Esophagus muscularis mucosa (tissue), 4 donors: ENCODE results near the gene SCUBE2. TPM values are rescaled to one million over a fixed set of nuclear protein-coding genes. Genes with fewer than 3 reads are reported as not detected.

Experiments
- DNase-seq: peaks from one replicate; pipeline ENCODE4 v3.0.0-alpha.2; 2017; ENCODE audit errors: extremely low spot score
- H3K27ac ChIP-seq, 4 donors: fragments of 200-600 bp; sonication (generic); replicated peaks in 1 of 4; 1 replicate in 3 of 4; 2 replicates in 1 of 4; pipeline ENCODE4 v1.5.1; 2016 to 2019; ENCODE audit warnings: mild to moderate bottlenecking in 1 of 4
- H3K27me3 ChIP-seq, 4 donors: fragments of 200-600 bp; sonication (generic); one replicate each; pipeline versions ENCODE4 v1.5.1 to v1.6.0; 2016 to 2019
- H3K36me3 ChIP-seq, 4 donors: fragments of 200-600 bp; sonication (generic); one replicate each; pipeline ENCODE4 v1.5.1; 2016 to 2019
- H3K4me1 ChIP-seq, 4 donors: fragments of 200-600 bp; sonication (generic); one replicate each; pipeline ENCODE4 v1.5.1; 2016 to 2019
- H3K4me3 ChIP-seq, 4 donors: fragments of 200-600 bp; sonication (generic); 1 replicate in 2 of 4; 2 replicates in 2 of 4; pipeline ENCODE4 v1.5.1; 2016 to 2019; ENCODE audit warnings: mild to moderate bottlenecking in 4 of 4, moderate library complexity in 1 of 4
- H3K9me3 ChIP-seq, 4 donors: fragments of 200-600 bp; sonication (generic); 1 replicate in 3 of 4; 2 replicates in 1 of 4; pipeline ENCODE4 v1.5.1; 2016 to 2019
- CTCF ChIP-seq, 3 experiments: fragments of 200-600 bp in 2 of 3; fragments of 450-650 bp in 1 of 3; sonication (generic) in 2 of 3; IDR thresholded peaks; one replicate each; pipeline ENCODE4 v1.5.1; 2017 to 2019; ENCODE audit warnings: antibody characterized with exemption in 3 of 3, mild to moderate bottlenecking in 2 of 3, moderate library complexity in 1 of 3
- EP300 ChIP-seq: sonication (generic); formaldehyde crosslinking; IDR thresholded peaks from one replicate; pipeline ENCODE4 v1.6.1; 2017; ENCODE audit warnings: antibody characterized with exemption
- POLR2A ChIP-seq: fragments of 450-650 bp; IDR thresholded peaks from one replicate; pipeline ENCODE4 v1.6.1; 2017; ENCODE audit warnings: antibody characterized with exemption, moderate library complexity, mild to moderate bottlenecking, low read depth
- POLR2AphosphoS5 ChIP-seq, 2 donors: sonication (generic); formaldehyde crosslinking; IDR thresholded peaks; one replicate each; pipeline ENCODE4 v1.6.1; 2017; ENCODE audit warnings: antibody characterized with exemption in 2 of 2
- WGBS: methylation state at CpG from one replicate; pipeline ENCODE4 v1.1.5; 2018; 5-methylcytosine and 5-hydroxymethylcytosine counted together
- intact Hi-C: fragments of 100-400 bp; cut with DNase I; formaldehyde crosslinking; loops from one replicate; pipeline ENCODE4 v1.15.1; 2023
- total RNA-seq, 4 donors: library from RNA; depleted of rRNA; stranded (reverse); fragments of >200 nt; gene quantifications; one replicate each; pipeline versions ENCODE4 v1.1.0 to v1.2.1, GENCODE V29; 2016

Gene SCUBE2
- total RNA-seq, 4 donors from 2014 or later: 1.7 to 11.5 (median 8.2) TPM

DNA sequence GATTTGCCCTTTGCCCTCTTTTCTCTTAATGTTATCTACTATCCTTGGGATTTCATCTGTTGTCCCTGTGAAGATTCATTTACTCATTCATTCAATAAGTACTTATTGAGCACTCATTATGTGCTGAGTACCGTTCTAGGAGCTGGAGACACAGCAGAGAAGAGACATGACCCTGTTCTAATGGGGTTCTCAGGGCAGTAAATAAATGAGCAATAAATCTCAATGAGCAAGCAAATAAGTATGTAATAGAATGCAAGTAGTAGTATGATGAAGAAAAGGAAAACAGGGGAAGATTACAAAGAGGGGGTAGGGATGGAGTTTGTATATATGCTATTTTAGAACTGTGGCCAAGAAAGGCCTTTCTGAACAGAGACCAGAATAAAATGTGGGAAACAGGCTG is 53.4 kb downstream of the SCUBE2 start:
- Histone ChIP-seq H3K27ac (no peak overlapping the region), H3K9me3 (no peaks in the 10 kb centered on the region), H3K36me3 (no peaks in the 10 kb centered on the region), H3K4me1 (no peaks in the 10 kb centered on the region), H3K27me3 (no peaks in the 10 kb centered on the region), H3K4me3 (no peak overlapping the region)
- 88% methylated on average over 1 of the region's 1 CpG for WGBS
- no peak for DNase-seq
- TF ChIP-seq EP300 (no peak), POLR2A (no peak), CTCF (IDR thresholded peaks at IDR 0.05) (no peak), POLR2AphosphoS5 (IDR thresholded peaks at IDR 0.05) (no peak)
- intact Hi-C loops: no loop called here

DNA sequence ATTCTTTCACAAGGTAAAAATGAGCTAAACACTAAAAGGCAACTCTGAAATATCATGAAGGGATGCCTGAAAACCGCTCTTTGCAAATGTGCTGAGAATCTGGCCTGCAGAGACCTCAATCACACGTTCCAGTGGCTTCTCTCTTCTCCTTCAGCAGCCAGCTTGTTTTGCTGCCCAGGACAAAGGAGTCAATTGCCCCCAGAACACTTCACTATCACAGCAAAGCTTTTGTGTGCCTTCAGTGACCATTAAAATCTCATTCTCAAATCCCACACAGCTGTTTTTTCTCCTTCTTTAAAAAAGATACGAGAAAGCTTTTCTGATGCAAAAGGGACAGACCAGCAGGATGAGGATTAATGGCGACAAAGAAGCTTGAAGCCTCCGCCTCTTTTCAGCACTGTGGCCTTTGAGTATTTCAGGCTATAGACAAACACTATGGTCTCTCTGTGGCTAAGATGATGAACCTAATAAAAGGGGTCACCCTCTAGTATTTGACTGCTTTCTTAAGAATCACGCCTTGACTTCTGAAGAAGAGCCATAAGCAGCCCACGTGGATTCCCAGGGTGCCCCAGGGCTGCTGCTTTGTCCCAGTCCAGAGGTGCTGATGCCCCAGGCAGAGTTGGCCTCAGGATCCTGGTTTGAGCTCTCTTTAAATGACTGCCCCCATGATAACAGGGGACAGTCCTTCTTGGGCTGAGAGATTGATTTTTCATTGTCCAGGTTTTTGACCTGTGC is 54.2 kb downstream of the SCUBE2 start:
- no peaks in the 10 kb centered on the region for H3K36me3 ChIP-seq
- 79% methylated on average over 6 of the region's 7 CpGs for WGBS

GRCh38 chr11:9030601-9031000 is 60.8 kb downstream of the SCUBE2 start:
- intact Hi-C loops: no loop called here

More for the DNA sequence above, 54.2 kb downstream of the SCUBE2 start:
- Histone ChIP-seq H3K27ac (no peak overlapping the region), H3K4me1 (no peaks in the 10 kb centered on the region), H3K27me3 (no peaks in the 10 kb centered on the region), H3K4me3 (no peak overlapping the region), H3K9me3 (no peaks in the 10 kb centered on the region)
- intact Hi-C loops: no loop called here
- no peak for TF ChIP-seq EP300
- no peak for TF ChIP-seq POLR2A
- no peak for TF ChIP-seq POLR2AphosphoS5 (IDR thresholded peaks at IDR 0.05)
- TF ChIP-seq CTCF (IDR thresholded peaks at IDR 0.05): no peak
- DNase-seq: no peak

DNA sequence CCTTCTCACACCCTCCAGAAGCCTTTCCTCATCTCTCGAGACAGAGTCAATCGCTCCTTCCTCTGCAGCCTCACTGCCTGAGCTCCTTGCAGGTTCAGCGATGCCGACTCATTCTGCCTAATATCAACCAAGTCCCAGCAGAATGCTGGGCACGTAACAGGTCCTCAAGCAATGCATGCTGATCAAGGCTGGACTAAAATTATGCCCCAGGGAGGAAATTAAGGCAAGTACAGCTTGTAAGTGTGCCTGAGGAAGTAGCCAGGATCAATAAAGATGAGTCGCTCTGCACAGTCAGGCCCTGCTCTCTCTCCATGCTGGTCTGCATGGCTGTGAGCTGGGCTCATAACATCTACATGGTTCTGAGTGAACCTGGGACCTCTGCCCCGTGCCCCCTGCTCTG is 62.0 kb downstream of the SCUBE2 start:
- Histone ChIP-seq H3K4me1 (peaks cover 0 to 4% (median 0%) of the 10 kb centered on the region in 4 donors), H3K27me3 (no peaks in the 10 kb centered on the region), H3K36me3 (no peaks in the 10 kb centered on the region), H3K9me3 (no peaks in the 10 kb centered on the region), H3K27ac (no peak overlapping the region), H3K4me3 (no peak overlapping the region)
- WGBS: 97% methylated on average over 7 of the region's 7 CpGs
- intact Hi-C loops: no loop called here
- DNase-seq: no peak
- TF ChIP-seq POLR2A: no peak
- no peak for TF ChIP-seq POLR2AphosphoS5 (IDR thresholded peaks at IDR 0.05)
- no peak for TF ChIP-seq CTCF (IDR thresholded peaks at IDR 0.05)
- TF ChIP-seq EP300: no peak

More at GRCh38 chr11:9030601-9031000, 60.8 kb downstream of the SCUBE2 start:
- H3K9me3 ChIP-seq: no peaks in the 10 kb centered on the region
- TF ChIP-seq CTCF (IDR thresholded peaks at IDR 0.05) (no peak), EP300 (no peak), POLR2AphosphoS5 (IDR thresholded peaks at IDR 0.05) (no peak), POLR2A (no peak)
- no peak overlapping the region for H3K4me3 ChIP-seq
- no peak for DNase-seq
- WGBS: 73% methylated on average over 4 of the region's 5 CpGs
- peaks cover 0 to 4% (median 0%) of the 10 kb centered on the region in 4 donors for H3K4me1 ChIP-seq
- no peaks in the 10 kb centered on the region for H3K36me3 ChIP-seq
- no peaks in the 10 kb centered on the region for H3K27me3 ChIP-seq
- H3K27ac ChIP-seq: no peak overlapping the region

- intact Hi-C loops: no loop called here
- H3K9me3 ChIP-seq: no peaks in the 10 kb centered on the region
- DNase-seq: no peak
- no peaks in the 10 kb centered on the region for H3K36me3 ChIP-seq
- H3K4me1 ChIP-seq: peaks cover 0 to 4% (median 0%) of the 10 kb centered on the region in 4 donors
- 73% methylated on average over 1 of the region's 1 CpG for WGBS
- H3K27ac ChIP-seq: no peak overlapping the region
- TF ChIP-seq POLR2A (no peak), CTCF (IDR thresholded peaks at IDR 0.05) (no peak), POLR2AphosphoS5 (IDR thresholded peaks at IDR 0.05) (no peak), EP300 (no peak)
- H3K27me3 ChIP-seq: no peaks in the 10 kb centered on the region
- H3K4me3 ChIP-seq: no peak overlapping the region
Measured at GRCh38 chr11:9028581-9028980, 62.8 kb downstream of the SCUBE2 start.
